ENCODE results near the gene P4HA1.
"Not testable (repeated sequence)": the region's sequence is repeated elsewhere in the genome, so short reads cannot be mapped to it uniquely, and the experiment has no call there.

P4HA1 gene

DNA sequence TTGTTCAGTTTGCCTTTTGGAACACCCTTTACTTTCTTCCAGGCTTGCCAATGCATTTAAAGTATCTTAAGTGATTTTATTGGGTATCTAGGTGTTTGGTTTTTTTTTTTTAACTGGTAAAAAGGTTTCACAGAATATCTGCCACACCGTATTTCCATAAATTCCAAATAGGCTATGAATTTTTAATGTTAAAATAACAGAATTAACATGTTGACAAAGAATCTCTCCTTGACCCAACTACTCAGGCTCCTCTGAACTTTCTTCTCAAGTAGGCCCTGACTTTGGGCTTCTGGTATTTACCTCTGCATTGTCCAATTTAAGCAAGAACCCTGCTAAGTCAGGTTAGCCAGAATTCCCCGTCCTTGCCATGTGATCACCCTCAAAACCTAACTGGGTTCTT lies 80.9 kb downstream of the P4HA1 start:
- TF ChIP-seq, protein P1, sequence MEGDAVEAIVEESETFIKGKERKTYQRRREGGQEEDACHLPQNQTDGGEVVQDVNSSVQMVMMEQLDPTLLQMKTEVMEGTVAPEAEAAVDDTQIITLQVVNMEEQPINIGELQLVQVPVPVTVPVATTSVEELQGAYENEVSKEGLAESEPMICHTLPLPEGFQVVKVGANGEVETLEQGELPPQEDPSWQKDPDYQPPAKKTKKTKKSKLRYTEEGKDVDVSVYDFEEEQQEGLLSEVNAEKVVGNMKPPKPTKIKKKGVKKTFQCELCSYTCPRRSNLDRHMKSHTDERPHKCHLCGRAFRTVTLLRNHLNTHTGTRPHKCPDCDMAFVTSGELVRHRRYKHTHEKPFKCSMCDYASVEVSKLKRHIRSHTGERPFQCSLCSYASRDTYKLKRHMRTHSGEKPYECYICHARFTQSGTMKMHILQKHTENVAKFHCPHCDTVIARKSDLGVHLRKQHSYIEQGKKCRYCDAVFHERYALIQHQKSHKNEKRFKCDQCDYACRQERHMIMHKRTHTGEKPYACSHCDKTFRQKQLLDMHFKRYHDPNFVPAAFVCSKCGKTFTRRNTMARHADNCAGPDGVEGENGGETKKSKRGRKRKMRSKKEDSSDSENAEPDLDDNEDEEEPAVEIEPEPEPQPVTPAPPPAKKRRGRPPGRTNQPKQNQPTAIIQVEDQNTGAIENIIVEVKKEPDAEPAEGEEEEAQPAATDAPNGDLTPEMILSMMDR (IDR thresholded peaks at IDR 0.05): no peak
- H3K27ac ChIP-seq: no peak overlapping the region

DNA sequence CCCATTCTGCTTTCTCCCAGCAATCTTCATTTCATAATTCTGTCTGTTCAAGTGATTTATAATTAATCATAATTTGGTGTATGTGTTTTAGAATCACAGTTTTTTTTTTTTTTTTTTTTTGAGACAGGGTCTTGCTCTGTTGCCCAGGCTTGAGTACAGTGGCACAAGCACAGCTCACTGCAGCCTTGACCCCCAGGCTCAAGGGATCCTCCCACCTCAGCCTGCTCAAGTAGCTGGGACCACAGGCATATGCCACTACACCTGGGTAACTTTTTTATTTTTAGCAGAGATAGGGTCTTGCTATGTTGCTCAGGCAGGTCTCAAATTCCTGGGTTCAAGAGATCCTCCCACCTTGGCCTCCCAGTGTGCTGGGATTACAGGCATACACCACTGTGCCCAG lies 92.8 kb downstream of the P4HA1 start:
- no peak for TF ChIP-seq ZFX (IDR thresholded peaks at IDR 0.05; ENCODE audit: borderline replicate concordance)
- TF ChIP-seq, protein P1 (IDR thresholded peaks at IDR 0.05): no peak
- no peak overlapping the region for H3K27ac ChIP-seq

DNA sequence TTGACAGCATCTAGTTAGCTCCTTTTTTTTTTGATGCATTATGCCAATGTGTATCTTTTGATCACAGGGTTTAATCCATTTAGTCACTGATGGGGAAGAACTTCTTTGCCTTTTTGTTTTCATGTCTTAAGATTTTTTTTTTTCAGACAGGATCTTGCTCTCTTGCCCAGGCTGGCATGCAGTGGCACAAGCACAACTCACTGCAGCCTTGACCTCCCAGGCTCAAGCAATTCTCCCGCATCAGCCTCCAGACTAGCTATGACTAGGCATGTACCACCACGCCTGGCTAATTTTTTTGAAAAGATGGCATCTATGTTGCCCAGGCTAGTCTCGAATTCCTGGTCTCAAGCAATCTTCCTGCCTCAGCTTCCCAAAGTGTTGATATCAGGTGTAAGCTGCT lies 95.7 kb downstream of the P4HA1 start:
- no peak overlapping the region for H3K27ac ChIP-seq
- TF ChIP-seq ZFX (IDR thresholded peaks at IDR 0.05; ENCODE audit: borderline replicate concordance): no peak
- TF ChIP-seq, protein P1 (IDR thresholded peaks at IDR 0.05): no peak

DNA sequence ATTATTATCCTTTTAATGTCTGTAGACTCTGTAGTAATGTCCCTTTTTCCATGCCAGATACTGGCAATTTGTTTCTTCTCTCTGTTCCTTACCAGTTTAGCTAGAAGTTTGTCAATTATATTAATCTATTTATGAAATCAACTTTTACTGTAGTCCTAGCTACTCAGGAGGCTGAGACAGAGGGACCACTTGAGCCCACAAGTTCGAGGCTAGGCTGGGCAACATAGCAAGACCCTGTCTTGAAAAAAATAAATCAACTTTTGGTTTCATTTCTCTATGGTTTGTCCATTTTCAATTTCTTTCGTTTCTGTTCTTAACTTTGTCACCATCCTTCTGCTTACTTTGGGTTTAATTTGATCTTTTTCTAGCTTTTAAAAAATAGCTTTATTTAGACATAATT lies 99.6 kb downstream of the P4HA1 start:
- no peak overlapping the region for H3K27ac ChIP-seq
- TF ChIP-seq ZFX (IDR thresholded peaks at IDR 0.05; ENCODE audit: borderline replicate concordance): no peak
- TF ChIP-seq, protein P1 (IDR thresholded peaks at IDR 0.05): no peak

DNA sequence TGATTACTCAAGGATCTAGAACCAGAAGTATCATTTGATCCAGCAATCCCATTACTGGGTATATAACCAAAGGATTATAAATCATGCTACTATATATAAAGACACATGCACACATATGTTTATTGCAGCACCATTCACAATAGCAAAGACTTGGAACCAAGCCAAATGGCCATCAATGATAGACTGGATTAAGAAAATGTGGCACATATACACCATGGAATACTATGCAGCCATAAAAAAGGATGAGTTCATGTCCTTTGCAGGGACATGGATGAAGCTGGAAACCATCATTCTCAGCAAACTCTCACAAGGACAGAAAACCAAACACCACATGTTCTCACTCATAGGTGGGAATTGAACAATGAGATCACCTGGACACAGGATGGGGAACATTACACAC lies 101.2 kb downstream of the P4HA1 start:
- not testable (repeated sequence) for H3K27ac ChIP-seq

DNA sequence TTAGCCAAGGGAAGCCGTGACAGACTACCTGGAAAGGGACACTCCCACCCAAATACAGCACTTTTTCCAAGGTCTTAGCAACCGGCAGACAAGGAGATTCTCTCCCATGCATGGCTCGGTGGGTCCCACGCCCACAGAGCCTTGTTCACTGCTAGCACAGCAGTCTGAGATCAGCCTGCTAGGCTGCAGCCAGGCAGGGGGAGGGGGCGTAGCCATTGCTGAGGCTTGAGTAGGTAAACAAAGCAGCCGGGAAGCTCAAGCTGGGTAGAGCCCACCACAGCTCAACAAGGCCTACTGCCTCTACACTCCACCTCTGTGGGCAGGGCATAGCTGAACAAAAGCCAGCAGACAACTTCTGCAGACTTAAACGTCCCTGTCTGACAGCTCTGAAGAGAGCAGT lies 106.9 kb downstream of the P4HA1 start:
- H3K27ac ChIP-seq: not testable (repeated sequence)

DNA sequence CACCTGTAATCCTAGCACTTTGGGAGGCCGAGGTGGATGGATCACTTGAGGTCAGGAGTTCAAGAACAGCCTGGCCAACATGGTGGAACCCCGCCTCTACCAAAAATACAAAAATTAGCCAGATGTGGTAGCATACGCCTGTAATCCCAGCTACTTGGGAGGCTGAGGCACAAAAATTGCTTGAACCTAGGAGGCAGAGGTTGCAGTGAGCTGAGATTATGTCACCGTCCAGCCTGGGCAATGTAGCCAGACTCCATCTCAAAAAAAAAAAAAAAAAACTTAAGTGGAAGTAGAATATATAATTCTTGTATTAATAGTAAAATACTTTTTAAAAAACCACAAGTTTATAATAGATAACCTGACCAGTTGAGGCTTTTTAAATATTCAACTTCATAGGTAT lies 112.0 kb downstream of the P4HA1 start:
- H3K27ac ChIP-seq: not testable (repeated sequence)

DNA sequence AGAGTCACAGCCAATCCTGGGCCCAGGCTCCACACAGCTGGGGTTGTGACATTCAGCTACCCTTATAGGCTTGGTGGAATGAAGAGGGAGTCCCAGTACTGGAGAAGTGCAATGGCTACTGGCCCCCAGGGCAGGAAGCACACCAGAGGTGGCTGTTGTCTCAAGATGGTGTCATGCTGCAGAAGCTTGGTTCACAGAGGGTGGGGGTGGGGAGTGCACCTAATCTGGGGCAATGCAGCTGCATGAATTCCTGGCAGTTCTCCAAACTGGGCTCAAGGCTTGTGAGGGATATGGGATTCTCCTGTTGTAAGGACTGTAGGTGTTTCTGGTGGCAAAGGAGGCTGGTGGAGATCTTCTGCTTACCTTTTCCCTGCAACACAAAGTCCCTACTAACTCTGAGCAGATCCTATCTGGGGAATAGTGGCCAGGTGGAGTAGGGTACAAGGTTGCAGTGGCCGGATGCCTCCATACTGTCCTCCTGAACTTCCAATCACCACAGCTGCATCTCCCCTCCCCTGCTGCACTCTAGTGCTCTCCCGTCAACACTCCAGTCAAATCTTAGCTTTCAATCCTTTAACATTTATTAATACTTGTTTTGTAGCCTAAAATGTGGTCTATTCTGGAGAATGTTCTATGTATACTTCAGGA lies 114.7 kb downstream of the P4HA1 start:
- no peak overlapping the region for H3K27ac ChIP-seq
- TF ChIP-seq, protein P1 (IDR thresholded peaks at IDR 0.05): no peak
- no peak for TF ChIP-seq ZFX (IDR thresholded peaks at IDR 0.05; ENCODE audit: borderline replicate concordance)

DNA sequence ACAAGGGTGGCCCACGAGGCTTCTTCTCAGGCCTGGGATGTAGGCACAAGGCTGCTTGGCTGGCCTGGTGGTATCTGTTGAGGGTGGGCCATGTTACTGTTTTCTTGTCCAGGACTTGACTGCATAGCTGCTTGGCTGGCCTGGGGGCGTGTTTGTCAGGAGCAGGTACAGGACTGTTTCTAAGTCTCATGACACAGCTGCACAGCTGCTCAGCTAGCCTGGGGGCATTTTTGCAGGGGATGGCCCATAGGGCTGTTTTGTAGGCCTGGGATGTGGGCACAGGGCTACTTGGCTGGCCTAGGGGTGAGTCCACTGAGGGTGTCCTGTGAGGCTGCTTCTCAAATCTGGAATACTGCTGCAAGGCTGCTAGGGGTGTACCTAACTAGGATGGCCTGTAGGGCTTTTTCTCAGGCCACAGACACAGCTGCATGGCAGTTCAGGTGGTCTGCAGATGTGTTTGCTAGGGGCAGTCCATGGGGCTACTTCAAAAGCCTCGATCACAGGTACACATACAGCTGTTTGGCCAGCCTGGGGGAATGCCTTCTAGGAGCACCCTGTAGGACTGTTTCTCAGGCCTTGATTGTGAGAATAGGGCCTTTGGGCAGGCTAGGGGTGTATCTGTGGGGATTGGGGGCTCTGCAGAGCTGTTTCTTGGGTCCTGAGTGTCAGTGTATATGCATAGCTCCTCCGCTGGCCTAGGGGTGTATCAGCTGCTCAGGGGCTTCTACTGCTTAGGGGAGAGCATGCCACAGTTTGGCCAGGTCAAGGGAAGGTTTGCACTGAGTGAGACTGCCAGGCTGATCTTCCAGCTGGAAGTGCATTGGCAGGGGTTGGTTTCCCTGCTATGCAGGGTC lies 115.4 kb downstream of the P4HA1 start:
- TF ChIP-seq ZFX (IDR thresholded peaks at IDR 0.05; ENCODE audit: borderline replicate concordance): no peak
- TF ChIP-seq, protein P1 (IDR thresholded peaks at IDR 0.05): no peak
- H3K27ac ChIP-seq: no peak overlapping the region

All from 22Rv1 (cell line).